SK-MEL-5 (cell line): ENCODE results near the gene FEM1B. TPM values are rescaled to one million over a fixed set of nuclear protein-coding genes. Genes with fewer than 3 reads are reported as not detected.
"Not testable (repeated sequence)": the region's sequence is repeated elsewhere in the genome, so short reads cannot be mapped to it uniquely, and the experiment has no call there.

Experiments
- DNase-seq: peaks from one replicate; pipeline ENCODE4 v3.0.0-alpha.2; 2016; ENCODE audit warnings: low read depth, low spot score
- in situ Hi-C: cut with HindIII; loops from 2 replicates; pipeline ENCODE4 v1.10.0; 2016; ENCODE audit warnings: low sequenced_read_pairs, high pct_unique_total_duplicates, low pct_unique_long_range_greater_than_20kb
- polyA plus RNA-seq, 2 experiments: library from polyadenylated mRNA; depleted of rRNA; stranded (reverse); fragments of >200 nt; gene quantifications; 2 replicates each; pipeline ENCODE4 v1.2.3, GENCODE V29; 2015
- total RNA-seq: library from RNA; depleted of rRNA; stranded (reverse); fragments of >200 nt; shearing (Covaris generic); gene quantifications from 2 replicates; pipeline ENCODE4 v1.2.3, GENCODE V29; 2014; rRNA removed

Gene FEM1B
- 53.4 and 56.6 TPM in 2 replicates for total RNA-seq
- 22.7 and 32.5 TPM in 2 replicates for polyA plus RNA-seq (2015; cell fraction: cytosol; rRNA removed)
- 41.4 and 49.6 TPM in 2 replicates for polyA plus RNA-seq (2015; cell fraction: nucleus; rRNA removed)

- DNase-seq: peak; percentile 91
- in situ Hi-C loops: no loop called here
These were observed at the start of gene FEM1B for GRCh38 chr15:68277603-68278344. Gene FEM1B, plus strand, starts transcription at chr15:68277745. Its CDS starts 673 bp downstream, at chr15:68278418.

- DNase-seq: no peak
These were observed 49.2 kb upstream of the FEM1B start for GRCh38 chr15:68228143-68228970.

GRCh38 chr15:68228971-68229385 is 48.6 kb upstream of the FEM1B start:
- in situ Hi-C loops: no loop called here
- DNase-seq: no peak

More at GRCh38 chr15:68228143-68228970, 49.2 kb upstream of the FEM1B start:
- in situ Hi-C loops: no loop called here

- in situ Hi-C loops: no loop called here
- peak; percentile 84 for DNase-seq
These were observed 48.0 kb upstream of the FEM1B start, which contains the start of gene CLN6 for GRCh38 chr15:68229386-68230156. Gene CLN6, minus strand, starts transcription at chr15:68229728. Its CDS starts 144 bp downstream, at chr15:68229584.

DNA sequence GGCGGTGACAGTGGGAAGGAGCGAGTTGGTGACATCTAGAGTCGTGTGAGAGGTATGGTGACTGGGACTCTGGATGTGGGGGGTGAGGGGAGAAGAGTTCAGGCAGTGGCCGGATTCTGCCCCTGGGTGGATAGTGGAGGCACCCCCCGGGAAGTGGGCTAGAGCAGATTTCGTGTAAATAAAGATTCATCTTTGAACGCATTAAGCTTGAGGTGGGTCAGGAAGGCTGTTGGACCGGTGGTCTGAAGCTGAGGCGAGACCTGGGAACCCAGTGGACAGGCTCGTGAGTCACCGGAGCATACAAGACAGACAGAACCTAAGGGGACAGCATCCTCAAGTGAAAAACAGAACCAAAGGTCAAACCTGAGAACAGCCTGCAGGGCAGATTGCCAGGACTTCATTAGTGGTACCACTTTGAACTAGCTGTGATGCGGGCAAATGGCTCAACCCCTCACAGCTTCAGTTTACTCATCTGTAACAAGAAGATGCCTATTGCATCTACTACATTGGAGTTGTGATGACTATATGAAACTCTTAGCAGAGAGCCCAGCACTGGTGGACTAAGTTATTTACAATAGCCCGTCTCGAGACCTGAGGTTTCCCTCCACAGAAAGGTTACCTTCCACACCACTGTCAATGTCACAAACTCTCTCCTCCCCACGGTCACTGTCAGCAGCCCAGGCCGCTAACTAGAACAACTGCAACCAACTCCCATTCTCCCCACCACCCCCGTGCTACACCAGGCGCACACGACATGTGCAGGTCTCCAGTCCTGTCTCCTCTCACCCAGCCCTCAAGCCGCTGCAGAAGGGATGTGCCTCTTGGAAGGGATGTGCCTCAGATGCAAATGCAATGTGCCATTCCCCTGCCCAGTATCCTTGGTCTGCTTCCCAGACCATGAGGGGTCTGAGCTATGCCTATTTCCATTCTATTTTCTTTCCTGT is 47.1 kb upstream of the FEM1B start:
- no peak for DNase-seq
- in situ Hi-C loops: no loop called here

DNA sequence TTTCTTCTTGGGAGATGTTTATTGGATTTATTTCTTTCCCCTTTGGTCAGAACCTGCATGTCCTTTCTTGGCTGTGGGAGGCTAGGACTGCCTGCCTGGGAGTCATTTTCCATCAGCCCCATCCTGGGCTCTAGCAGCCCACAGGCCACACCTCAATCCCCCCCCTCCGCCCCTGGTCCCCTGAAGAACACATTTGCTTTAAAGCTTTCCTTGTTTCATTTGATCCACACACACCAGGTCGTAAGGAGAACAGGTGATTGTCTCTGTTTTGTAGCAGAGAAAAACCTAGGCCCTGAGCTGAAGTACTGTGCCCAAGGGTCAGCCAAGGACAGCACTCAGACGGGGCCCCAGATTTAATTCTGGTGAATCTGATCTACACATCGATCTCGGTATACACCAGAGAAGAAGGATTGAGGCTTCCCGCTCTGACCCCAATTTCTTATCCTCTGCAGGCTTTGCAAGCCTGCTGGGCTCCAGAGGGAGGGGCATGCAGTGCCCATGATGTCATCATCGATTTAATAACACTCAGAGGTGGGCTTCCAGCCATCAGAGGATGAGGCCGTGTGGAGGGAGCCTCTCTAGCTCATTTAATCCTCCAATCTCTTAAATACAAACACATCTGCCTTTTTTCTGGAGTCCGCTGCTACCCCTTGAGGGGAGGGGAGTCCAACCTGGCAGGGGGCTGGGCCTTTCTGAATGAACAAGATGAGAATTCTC is 46.3 kb upstream of the FEM1B start:
- in situ Hi-C loops: no loop called here
- no peak for DNase-seq

GRCh38 chr15:68232449-68232848 is 45.1 kb upstream of the FEM1B start:
- DNase-seq: no peak
- in situ Hi-C loops: no loop called here

DNA sequence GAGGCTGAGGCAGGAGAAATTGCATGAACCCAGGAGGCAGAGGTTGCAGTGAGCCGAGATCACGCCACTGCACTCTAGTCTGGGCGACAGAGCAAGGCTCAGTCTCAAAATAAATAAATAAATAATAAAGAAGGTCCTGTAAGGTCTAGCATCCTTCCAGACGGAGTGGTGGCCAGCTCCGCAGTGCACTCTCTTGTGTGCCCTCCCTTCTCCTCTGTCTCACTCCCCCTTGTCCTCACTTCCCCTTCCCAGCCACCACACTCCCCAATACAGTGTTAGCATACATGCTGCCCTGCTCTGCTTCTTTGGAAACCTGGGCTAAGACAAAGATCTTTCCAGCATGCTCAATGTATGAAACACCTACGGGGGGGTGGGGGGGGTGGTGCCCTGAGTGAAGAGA is 44.6 kb upstream of the FEM1B start:
- DNase-seq: no peak
- in situ Hi-C loops: no loop called here

GRCh38 chr15:68234060-68234459 is 43.5 kb upstream of the FEM1B start:
- in situ Hi-C loops: no loop called here
- DNase-seq: no peak

DNA sequence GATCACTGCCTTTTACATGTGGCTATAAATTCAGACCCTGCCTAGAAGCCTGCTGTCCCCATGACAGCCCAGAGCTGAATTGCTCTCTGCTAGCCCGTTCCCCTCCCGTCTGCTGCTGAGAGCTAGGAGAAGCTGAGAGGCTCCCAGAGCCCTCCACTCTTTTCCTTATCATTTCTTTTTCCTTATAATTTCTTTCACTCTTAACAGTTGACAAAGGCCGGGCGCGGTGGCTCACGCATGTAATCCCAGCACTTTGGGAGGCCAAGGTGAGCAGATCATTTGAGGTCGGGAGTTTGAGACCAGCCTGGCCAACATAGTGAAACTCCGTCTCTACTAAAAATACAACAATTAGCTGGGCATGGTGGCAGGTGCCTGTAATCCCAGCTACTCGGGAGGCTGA is 43.0 kb upstream of the FEM1B start:
- in situ Hi-C loops: not testable (repeated sequence)

GRCh38 chr15:68235022-68235421 is 42.5 kb upstream of the FEM1B start:
- in situ Hi-C loops: no loop called here
- DNase-seq: no peak

More for the DNA sequence above, 43.0 kb upstream of the FEM1B start:
- DNase-seq: not testable (repeated sequence)

DNA sequence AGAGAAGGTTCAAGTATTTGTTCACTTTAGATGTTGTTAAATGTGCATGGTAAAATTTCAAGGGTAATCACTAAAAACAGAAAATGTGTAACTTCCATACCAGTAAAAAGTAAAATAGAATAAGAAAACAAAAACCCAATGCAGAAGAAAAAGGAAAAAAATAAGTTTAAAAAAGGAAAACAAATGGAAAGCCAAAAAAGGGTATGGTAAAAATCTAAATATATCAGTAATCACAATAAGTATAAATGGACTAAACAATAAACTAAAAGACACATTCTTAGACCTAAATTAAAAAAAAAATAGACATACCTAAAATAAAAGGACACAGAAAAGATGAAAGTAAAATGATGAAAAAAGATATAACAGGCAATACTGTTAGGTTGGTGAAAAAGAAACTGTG is 38.5 kb upstream of the FEM1B start:
- in situ Hi-C loops: no loop called here
- DNase-seq: no peak

DNA sequence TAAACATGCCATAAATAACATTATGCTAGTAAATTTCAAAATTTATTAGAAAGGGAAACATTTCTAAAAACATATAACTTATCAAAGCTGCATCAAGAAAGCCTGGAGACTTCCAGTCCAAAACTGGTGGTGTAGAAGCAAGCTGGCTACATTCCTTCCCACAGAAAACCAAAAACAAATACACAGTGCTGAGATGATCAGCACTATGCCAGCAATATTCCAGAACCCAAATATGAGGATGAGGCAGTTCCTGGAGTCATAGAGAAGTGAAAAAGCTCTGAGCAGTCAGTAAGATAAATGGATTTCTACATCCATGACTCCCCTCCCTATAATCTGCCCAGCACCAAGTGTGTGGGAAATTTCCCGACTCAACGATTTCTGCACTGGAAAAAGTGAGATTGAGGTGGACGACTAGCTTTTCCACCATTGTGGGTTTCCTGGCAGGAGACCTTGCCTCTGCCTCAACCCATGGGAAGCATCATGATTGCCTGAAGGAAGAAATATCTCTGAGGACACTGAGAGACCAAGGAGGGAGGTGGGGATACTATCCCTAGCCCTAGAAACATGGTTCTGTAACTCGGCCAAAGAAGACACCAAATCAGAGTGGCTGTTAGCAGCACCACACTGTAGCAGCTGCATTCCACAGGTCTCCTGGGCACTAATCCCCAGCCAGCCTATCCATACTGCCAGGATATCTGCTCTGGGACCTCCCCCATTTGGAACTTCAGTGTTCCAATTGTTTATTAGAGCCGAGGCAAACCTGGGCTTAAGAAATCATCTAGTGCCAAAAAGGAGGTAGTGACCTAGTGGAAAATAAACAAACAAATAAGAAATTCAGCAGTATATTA is 36.2 kb upstream of the FEM1B start:
- no peak for DNase-seq
- in situ Hi-C loops: no loop called here

DNA sequence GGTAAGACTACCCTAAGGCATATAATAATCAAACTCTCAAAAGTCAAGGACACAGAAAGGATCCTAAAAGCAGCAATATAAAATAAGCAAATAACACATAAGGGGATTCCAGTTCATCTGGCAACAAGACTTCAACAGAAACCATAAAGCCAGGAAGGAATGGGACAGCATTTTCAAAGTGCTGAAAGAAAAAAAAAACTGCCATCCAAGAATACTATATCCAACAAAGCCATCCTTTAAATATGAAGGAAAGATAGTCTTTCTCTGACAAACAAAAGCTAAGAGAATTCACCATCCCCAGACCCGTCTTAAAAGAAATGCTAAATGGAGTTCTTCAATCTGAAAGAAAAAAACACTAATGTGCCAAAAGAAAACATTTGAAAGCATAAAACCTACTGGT is 33.3 kb upstream of the FEM1B start:
- in situ Hi-C loops: no loop called here
- DNase-seq: no peak

GRCh38 chr15:68249058-68249713 is 28.4 kb upstream of the FEM1B start:
- no peak for DNase-seq
- in situ Hi-C loops: no loop called here
